CMK (cell line): ENCODE data around the gene KLF6.
"Not testable (repeated sequence)": the region's sequence is repeated elsewhere in the genome, so short reads cannot be mapped to it uniquely, and the experiment has no call there.

Experiments used
- DNase-seq: peaks from one replicate; pipeline ENCODE4 v3.0.0-alpha.2; 2010; ENCODE audit warnings: low read depth

The KLF6 gene

DNA sequence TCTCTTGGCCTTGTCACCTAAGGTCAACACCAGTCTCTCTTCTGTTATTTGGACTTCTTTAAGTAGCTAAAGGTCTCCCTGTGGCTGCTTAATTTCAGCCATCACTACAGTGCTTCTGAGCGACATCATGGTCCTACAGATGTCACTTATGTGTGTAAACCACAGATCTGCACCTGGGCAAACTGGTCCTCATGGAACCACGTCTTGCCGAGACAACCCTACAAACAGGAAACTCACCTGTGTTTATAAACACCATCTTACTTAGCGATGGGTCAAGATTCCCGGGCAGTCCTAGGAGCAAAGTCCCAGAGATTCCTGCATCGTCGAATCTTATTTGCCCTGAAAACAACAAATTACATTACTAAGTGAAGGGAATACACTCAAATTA lies 27.8 kb downstream of the KLF6 start:
- DNase-seq = no peak

GRCh38 chr10:3756360-3756740 lies 28.7 kb downstream of the KLF6 start:
- DNase-seq = no peak

DNA sequence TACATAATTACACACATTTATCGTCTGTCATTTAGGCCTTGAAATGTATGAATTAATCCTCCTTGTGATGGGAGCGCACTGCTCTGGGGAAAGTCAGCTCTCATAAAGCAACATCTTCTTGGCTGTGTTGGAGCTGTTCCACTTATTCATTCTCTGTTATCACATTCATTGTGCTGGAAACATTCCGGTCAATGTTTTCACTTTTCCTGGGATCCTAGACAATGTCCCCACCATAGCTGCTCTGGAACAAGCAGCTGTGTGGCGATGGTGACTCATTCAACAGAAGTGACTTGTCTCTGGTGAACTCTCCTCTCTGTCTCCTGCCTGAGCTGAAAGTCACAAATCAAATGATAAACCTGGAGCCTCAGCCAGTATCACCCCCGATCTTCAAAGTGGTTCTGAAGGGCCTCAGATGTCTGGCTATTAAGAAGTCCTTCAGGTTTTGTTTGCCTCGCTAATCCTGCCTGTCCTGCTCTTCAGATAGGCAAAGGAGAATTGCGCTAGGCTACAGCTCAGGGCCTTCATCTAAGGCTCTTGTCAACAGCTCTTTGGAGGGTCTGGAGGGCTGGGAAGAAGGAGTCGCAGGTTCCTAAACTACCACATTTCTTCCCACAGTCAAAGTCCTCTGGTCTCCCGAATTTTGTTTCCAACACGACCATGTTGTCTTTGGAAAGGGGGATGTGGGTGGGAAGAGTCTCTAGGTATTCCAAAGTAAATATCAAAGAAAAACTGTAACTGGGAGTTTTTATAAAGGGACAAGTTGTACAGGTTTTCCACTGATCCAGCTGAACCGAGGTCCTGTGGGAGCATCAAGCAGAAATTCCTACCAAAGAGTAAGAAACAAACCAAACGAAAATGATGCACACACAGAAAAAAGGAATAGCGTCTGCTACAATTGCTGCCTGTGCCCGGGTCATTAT lies 29.3 kb downstream of the KLF6 start:
- no peak for DNase-seq

DNA sequence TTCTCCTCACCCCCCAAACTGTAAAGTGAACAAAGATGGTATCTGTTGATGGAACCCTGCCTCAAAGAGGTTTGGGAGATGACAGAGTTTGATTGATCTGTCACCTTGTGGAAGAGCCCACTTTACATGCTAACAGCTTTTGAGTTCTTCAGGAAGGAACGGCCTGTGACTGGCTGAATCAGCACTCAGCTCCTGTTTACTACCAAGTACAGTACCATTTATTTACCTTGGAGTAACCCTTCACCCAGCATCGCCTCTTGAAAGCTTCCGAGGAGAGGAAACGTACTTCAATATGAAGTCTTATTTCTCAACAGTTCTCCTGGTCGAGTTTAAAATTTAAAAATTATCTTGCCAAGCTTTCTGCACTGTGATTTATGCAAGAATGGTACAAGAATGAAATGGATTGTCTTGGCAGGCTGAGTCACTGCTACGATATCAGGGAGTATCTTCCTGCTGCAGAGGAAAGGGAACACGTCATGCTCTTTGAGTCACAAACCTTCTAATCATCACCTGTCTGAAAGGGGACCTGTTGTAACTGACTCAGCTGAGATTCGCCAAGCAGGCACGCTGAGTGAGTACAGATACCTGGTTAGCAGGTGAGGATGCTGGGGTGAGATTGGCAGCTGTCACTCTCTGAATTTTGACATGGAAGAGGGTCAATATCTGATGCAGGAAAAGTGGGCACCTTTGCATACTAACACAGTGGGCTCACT lies 30.1 kb downstream of the KLF6 start:
- DNase-seq = no peak

DNA sequence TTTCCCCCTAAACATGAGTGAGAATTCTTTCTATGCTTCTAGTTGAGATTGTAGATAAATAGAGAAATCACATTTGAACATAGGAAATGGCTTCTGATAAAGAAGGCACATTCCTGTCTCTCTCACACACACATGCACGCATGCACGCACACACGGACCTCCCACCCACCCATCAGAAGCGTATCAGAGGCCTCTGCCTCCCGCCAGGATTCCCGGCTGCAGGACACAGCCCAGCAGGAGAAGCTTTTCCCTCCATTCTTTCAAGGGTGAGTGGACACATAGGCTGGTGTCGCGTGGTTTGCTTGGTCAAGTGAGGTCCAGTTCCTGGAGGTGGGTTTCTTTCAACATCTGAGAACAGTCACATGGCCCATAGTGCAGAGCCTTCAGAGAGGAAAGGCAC lies 34.2 kb downstream of the KLF6 start:
- no peak for DNase-seq

DNA sequence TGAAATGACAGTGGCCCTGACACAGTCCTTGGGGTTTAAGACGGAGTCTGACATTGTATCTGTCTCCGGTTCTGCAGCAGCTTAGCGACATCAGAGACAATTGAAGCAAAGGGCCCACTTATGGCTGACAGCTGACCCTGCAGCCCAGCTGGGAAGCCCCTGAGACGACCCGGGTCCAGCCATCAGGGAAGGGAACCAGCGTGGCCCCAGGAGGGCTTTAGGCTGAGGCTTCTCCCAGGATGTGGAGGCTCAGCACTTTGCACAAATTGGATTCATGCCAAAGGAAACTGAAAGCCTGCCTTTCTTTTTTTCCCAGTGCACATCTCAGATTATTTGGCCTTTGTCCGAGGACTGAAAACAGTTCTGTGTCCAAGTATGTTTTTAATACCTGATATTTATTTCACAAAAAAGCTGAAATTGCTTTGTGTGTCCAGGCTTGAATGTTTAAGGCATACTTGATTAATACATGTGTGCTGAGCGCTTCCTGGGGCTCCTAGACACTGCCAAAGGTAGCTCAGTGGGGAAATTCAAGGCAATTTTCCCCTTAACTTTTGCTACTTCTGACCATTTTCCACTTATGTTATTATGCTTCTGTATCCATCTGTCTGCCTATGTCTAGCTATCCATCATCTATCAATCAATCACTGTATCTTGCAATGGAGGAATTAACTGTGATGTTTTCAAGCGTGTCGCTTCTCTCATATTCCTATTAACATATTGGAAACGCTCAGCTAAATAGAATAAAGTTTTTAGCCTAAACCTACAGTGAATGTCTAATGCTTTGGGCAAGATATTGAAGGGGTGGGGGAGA lies 34.8 kb downstream of the KLF6 start:
- no peak for DNase-seq

DNA sequence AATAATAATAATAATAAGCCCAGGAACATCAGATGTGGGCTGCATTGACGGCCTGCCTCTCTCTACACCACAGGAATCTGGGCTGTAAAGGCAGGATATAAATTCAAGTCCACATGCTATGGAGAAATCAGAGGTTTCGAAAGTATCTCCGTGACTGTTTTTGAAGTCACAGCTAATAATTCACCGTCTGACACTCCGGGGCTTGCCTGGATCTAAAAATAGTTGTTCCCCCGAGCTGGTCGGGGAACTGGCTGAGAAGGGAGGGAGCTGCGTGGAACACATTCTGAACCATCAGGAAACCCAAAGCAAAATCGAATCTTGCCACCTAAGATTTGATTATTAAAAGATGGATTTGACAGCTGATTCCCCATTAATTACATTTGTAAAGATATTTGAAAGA lies 35.4 kb downstream of the KLF6 start:
- DNase-seq = no peak

GRCh38 chr10:3749011-3749410 lies 36.0 kb downstream of the KLF6 start:
- no peak for DNase-seq

DNA sequence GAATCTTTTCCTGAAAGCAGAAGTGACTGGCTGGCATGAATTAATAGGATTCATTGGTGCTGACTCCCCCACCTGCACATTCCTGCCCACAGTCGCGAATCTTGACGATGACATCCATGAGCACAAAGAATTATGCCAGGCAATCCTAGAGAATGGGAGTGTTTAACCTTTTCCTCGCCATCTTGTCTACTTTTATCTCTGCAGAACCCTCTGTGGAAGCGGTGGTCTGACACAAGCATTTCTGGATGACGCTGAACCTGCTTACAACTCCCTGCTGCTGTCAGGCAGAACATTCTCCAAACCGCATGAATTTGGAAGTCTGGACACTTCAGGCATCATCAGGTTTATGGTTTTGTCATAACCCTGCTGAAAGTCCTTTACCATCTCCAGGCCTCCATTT lies 36.5 kb downstream of the KLF6 start:
- no peak for DNase-seq

DNA sequence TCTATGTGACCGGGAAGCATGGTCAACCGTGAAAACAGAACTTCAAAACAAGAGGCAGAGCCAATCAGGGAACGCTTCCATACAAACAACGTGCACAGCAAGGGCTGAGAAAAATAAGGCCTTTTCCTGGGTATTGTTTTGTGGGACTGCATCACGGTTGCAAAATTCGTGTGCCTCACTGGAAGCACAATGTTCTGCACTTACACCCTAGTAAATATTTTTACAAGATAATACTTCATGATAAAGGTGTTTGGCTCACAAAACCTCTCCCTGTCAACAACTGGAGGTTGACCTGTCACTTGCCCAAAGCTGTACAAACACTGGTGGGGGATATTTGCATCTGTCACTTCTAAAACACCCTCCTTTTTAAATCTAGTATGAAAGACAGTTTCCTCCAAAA lies 37.0 kb downstream of the KLF6 start:
- DNase-seq = no peak

- DNase-seq = no peak
Observed at GRCh38 chr10:3747248-3747960, 37.6 kb downstream of the KLF6 start.

GRCh38 chr10:3746634-3747033 lies 38.4 kb downstream of the KLF6 start:
- no peak for DNase-seq

DNA sequence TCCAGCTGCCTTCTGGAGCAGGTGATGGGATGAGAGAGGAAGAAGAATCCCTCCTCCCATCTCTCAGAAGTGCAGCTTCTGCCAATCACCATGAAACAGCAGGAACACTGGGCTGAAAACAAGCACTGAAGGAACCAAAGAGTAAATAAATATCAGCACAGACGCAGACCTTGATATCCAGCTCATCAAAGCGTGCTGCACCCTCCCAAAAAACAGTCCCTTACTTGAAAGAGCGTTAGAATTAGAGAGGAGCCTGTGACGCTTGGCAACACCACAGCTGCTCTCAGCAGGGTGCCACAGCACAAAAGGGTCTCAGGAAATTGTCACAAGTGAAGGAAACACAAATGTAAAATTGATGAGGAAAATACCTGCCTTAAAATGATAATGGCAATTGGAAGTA lies 39.5 kb downstream of the KLF6 start:
- DNase-seq = no peak

DNA sequence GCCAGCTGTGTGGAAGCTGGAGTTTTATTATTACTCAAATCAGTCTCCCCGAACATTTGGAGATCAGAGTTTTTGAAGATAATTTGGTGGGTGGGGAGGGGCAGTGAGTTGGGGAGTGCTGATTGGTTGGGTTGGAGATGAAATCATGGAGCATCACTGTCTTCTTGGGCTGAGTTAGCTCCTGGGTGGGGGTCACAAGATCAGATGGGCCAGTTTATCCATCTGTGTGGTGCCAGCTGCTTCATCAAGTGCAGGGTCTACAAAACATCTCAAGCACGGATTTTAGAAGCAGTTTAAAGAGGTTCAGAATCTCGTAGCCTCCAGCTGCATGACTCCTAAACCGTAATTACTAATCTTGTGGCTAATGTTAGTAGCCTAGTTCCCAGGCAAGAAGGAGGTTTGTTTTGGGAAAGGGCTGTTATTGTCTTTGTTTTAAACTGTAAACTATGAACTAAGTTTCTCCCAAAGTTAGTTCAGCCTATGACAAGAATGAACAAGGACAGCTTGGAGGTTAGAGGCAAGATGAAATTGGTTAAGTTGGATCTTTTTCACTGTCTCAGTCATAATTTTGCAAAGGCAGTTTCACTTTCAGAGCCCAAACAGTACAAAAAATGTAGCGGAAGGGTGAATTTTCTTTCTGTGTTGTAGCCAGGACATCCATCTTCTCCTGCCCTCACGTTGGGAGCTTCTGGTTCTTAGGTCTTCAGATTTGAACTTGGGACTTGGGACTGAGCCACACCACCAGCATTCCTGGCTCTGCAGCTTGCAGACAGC lies 43.1 kb downstream of the KLF6 start:
- no peak for DNase-seq

GRCh38 chr10:3740157-3740871 lies 44.7 kb downstream of the KLF6 start:
- DNase-seq = no peak

- DNase-seq = no peak
Observed at GRCh38 chr10:3738855-3739350, 46.1 kb downstream of the KLF6 start.

DNA sequence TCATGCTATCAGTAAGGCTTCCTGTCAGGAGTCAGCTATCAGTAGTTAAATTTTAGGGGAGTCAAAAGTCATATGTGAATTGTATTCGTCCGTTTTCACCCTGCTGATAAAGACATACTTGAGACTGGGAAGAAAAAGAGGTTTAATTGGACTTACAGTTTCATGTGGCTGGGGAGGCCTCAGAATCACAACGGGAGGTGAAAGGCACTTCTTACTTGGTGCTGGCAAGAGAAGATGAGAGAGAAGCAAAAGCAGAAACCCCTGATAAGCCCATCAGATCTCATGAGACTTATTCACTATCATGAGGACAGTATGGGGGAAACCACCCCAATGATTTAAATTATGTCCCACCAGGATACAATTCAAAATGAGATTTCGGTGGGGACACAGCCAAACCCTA lies 47.1 kb downstream of the KLF6 start:
- DNase-seq = peak; percentile 9

DNA sequence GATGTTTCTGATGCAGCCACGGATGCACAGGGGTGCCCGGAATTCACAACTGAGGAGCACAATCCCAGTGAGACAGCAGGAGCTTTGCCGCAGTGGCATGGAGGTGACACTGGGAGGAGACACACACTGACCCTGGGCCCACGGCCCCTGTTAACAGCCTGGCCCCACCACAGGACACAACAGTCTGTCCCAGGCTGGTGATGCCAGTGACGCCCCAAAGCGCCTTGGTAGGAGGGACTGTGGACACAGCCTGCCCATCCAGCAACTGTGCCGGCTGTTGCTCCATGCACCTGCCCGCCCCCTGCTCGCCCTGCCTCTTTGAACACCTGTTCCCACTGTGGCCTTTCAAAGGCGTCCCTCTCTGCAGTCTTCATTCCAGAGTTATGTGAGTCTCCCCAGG lies 49.8 kb downstream of the KLF6 start:
- DNase-seq = no peak

DNA sequence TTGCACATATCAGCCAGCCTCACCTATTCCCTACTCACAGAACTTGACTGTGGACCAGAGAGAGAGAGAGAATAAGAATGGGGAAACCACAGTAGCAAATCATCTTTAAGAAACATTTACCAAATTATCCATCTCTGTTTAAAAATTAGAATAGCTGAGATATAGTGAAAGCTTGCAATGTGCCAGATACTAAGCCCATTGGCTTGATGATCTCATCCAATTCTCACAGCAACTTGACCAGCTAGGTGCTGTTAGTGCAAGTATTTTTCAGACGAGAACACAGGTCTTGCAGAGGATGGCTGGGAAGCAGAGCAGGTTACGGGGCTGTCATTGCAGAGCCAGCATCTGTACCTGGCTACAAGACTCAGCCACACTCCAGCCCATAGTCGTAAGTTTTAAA lies 50.9 kb downstream of the KLF6 start:
- DNase-seq = no peak

DNA sequence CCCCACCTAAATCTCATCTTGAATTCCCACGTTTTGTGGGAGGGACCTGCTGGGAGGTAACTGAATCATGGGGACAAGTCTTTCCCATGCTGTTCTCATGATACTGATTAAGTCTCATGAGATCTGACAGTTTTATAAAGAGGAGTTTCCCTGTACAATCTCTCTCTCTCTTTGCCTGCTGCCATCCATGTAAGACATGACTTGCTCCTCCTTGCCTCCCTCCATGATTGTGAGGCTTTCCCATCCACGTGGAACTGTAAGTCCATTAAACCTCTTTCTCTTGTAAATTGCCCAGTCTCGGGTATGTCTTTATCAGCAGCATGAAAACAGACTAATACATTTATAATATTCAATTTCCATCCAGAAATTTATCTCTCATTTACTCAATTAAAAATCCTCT lies 52.8 kb downstream of the KLF6 start:
- DNase-seq = not testable (repeated sequence)
